Muscle layer of colon (tissue), 2 donors: ENCODE measurements around the gene EIF4G1.
A peak's percentile ranks its signal among the peaks of the same experiment; 100 is the strongest.

ENCODE experiments used
- H3K27ac ChIP-seq: one replicate; pipeline ENCODE4 v1.7.0; 2013; ENCODE audit warnings: low read depth, mild to moderate bottlenecking, low read length, moderate library complexity
- H3K27me3 ChIP-seq, 2 donors: one replicate each; pipeline ENCODE4 v1.7.0; 2013; ENCODE audit warnings: low read length in 2 of 2, mild to moderate bottlenecking in 2 of 2; ENCODE audit not compliant: insufficient read depth in 2 of 2, control insufficient read depth in 1 of 2
- H3K36me3 ChIP-seq: one replicate; pipeline ENCODE4 v1.7.0; 2013; ENCODE audit warnings: mild to moderate bottlenecking, low read length; ENCODE audit not compliant: insufficient read depth
- H3K4me1 ChIP-seq: one replicate; pipeline ENCODE4 v1.7.0; 2013; ENCODE audit warnings: mild to moderate bottlenecking, low read length; ENCODE audit not compliant: insufficient read depth
- H3K4me3 ChIP-seq, 2 donors: one replicate each; pipeline ENCODE4 v1.7.0; 2013; ENCODE audit warnings: low read length in 2 of 2, low read depth in 1 of 2, mild to moderate bottlenecking in 1 of 2, moderate library complexity in 1 of 2
- H3K9ac ChIP-seq: one replicate; pipeline ENCODE4 v1.7.0; 2013; ENCODE audit warnings: low read length
- H3K9me3 ChIP-seq: one replicate; pipeline ENCODE4 v1.7.0; 2013; ENCODE audit warnings: mild to moderate bottlenecking, low read length
- donor health status: abdominal sarcoma.
- donor health status: Adenocarcinoma of cecum.

EIF4G1 gene

GRCh38 chr3:184290331-184290730 is 24.1 kb upstream of the EIF4G1 start:
- H3K4me1 ChIP-seq = no peaks in the 10 kb centered on the region
- peaks cover 0 to 4% of the 10 kb centered on the region in 2 donors for H3K27me3 ChIP-seq
- H3K9ac ChIP-seq = no peak overlapping the region
- no peak overlapping the region for H3K4me3 ChIP-seq
- no peaks in the 10 kb centered on the region for H3K9me3 ChIP-seq
- no peak overlapping the region for H3K27ac ChIP-seq
- no peaks in the 10 kb centered on the region for H3K36me3 ChIP-seq

- Histone ChIP-seq H3K27ac (no peak overlapping the region), H3K27me3 (peaks cover 0 to 4% of the 10 kb centered on the region in 2 donors), H3K9ac (no peak overlapping the region), H3K4me1 (no peaks in the 10 kb centered on the region), H3K36me3 (no peaks in the 10 kb centered on the region), H3K9me3 (no peaks in the 10 kb centered on the region), H3K4me3 (no peak overlapping the region)
Measured at GRCh38 chr3:184291044-184291737, 23.2 kb upstream of the EIF4G1 start.

DNA sequence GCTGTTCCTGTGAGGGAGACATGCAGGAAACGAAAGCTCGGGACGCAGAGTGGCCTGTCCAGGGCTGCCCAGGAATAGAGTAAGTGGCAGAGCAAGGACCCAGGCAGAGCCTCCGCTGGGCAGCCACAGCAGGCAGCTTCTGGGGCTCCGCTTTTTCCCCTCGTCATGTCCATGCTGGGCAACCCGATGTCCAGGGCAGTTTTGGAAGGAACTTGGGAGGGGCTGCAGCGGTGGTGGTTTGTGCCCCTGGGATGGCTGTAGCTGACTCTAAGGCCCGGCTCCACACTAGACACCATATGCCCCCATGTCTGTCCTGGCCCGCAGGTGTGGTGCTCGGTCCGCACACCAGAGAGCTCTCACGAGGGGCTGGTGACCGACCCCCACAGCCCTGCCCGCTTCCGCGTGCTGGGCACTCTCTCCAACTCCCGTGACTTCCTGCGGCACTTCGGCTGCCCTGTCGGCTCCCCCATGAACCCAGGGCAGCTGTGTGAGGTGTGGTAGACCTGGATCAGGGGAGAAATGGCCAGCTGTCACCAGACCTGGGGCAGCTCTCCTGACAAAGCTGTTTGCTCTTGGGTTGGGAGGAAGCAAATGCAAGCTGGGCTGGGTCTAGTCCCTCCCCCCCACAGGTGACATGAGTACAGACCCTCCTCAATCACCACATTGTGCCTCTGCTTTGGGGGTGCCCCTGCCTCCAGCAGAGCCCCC is 22.5 kb upstream of the EIF4G1 start:
- no peak overlapping the region for H3K4me3 ChIP-seq
- no peaks in the 10 kb centered on the region for H3K9me3 ChIP-seq
- no peaks in the 10 kb centered on the region for H3K4me1 ChIP-seq
- H3K9ac ChIP-seq = no peak overlapping the region
- H3K27me3 ChIP-seq = peaks cover 0 to 4% of the 10 kb centered on the region in 2 donors
- H3K27ac ChIP-seq = no peak overlapping the region
- no peaks in the 10 kb centered on the region for H3K36me3 ChIP-seq

DNA sequence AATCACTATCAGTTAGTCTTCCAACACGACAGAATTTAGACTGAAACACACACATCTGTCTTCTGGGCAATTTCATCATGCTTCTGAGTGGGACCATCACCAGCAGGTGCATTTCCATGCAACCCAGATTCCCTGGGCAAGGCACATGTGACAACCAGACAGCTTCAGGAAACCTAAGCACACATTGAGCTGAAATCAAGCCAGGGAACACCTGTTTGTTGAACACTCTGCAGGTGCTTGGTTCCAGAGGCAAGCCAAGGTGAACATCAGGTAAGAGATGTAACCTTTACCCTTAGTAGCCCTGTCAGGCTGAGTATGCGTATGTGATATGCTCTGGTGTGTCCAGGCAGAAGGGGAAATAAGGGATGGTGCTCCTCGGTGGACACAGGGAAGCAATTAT is 18.6 kb upstream of the EIF4G1 start:
- Histone ChIP-seq H3K27me3 (no peaks in the 10 kb centered on the region), H3K4me3 (no peak overlapping the region), H3K36me3 (peaks cover 7% of the 10 kb centered on the region), H3K9ac (no peak overlapping the region), H3K4me1 (peaks cover 12% of the 10 kb centered on the region), H3K9me3 (no peaks in the 10 kb centered on the region), H3K27ac (no peak overlapping the region)

DNA sequence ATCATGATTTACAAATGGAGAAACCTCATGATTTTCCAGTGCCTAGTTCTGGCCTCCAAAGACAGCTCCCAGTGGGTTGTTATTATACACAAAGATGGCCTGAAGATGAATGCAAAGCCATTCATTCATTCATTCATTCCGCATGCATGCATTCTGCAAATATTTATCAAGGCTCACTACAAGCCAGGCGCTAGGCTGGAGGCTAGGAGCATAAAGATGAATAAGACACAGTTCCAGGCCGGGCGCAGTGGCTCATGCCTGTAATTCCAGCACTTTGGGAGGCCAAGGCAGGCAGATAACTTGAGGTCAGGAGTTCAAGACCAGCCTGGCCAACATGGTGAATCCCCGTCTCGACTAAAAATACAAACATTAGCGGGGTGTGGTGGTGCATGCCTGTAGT is 17.8 kb upstream of the EIF4G1 start:
- Histone ChIP-seq H3K27ac (no peak overlapping the region), H3K9me3 (no peaks in the 10 kb centered on the region)

DNA sequence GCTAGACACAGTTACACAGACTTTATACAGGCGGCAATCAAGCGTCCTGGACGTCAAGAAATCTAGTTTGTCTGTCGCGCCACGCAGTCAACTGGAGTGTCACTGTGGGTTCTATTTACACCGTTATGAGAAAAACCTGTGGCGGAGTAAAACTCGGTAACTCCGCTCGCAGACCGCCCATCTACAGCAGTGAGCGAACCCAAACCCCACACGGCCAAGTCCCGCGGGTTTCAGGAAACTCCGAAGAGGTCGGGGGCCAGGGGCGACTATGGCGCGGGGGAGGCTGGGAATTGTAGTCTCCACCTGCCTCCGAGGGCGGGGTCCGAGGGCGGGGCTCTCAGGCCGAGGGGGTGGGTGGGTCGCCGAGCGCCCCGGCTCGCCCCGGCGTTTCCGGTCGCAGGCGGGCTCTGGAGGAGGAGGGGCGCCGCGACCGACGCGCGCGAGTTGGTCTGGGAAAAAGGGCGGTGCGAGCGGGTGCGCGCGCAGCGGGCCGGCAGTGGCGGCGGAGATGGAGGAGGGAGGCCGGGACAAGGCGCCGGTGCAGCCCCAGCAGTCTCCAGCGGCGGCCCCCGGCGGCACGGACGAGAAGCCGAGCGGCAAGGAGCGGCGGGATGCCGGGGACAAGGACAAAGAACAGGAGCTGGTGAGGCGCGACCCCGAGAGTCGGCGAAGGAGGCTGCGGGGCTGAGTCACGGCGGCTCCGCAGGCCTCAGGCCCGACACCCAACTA is 15.5 kb upstream of the EIF4G1 start, which contains the start of gene PSMD2:
Gene PSMD2, plus strand, starts transcription at position 483 of the 729 bp plus-strand sequence. Its CDS starts 26 bp downstream, at position 509.
- Histone ChIP-seq H3K27me3 (no peaks in the 10 kb centered on the region), H3K27ac (peak within 1 kb of the TSS; percentile 92), H3K9me3 (no peaks in the 10 kb centered on the region), H3K9ac (peak within 1 kb of the TSS; percentile 87), H3K4me1 (peaks cover 12% of the 10 kb centered on the region), H3K36me3 (peaks cover 36% of the 10 kb centered on the region), H3K4me3 (peak within 1 kb of the TSS; percentile 73 to 79)

More for the DNA sequence above, 17.8 kb upstream of the EIF4G1 start:
- H3K9ac ChIP-seq = no peak overlapping the region
- no peaks in the 10 kb centered on the region for H3K27me3 ChIP-seq
- H3K36me3 ChIP-seq = peaks cover 13% of the 10 kb centered on the region
- H3K4me3 ChIP-seq = no peak overlapping the region
- peaks cover 12% of the 10 kb centered on the region for H3K4me1 ChIP-seq

- Histone ChIP-seq H3K9me3 (no peaks in the 10 kb centered on the region), H3K27ac (peak overlapping the region; percentile 72), H3K36me3 (peaks cover 44% of the 10 kb centered on the region), H3K4me1 (peaks cover 12% of the 10 kb centered on the region), H3K4me3 (peak overlapping the region; percentile 55 to 79), H3K27me3 (no peaks in the 10 kb centered on the region), H3K9ac (peak overlapping the region; percentile 10)
Measured at GRCh38 chr3:184299488-184300377, 14.7 kb upstream of the EIF4G1 start.

DNA sequence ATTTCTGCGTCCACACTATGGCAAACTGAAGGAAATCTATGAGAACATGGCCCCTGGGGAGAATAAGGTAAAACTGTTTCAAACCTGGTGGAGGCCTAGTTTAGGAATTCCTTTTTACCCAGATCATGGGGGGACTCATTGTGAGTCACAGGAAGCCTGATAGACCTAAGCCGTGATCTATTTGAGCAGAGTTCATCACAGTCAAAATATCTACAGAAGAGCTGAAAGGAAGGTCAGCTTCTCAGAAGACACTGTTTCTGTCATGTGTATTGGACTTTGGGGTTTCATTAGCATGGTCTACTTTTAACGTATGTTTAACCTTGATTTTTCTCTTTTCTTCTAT is 14.1 kb upstream of the EIF4G1 start:
- Histone ChIP-seq H3K9me3 (no peaks in the 10 kb centered on the region), H3K4me1 (peaks cover 12% of the 10 kb centered on the region), H3K27ac (no peak overlapping the region), H3K4me3 (peak overlapping the region in 1 of 2 donors; percentile 55), H3K27me3 (no peaks in the 10 kb centered on the region), H3K36me3 (peaks cover 48% of the 10 kb centered on the region), H3K9ac (no peak overlapping the region)

GRCh38 chr3:184305577-184305976 is 8.8 kb upstream of the EIF4G1 start:
- no peak overlapping the region for H3K4me3 ChIP-seq
- H3K4me1 ChIP-seq = peaks cover 2% of the 10 kb centered on the region
- peaks cover 81% of the 10 kb centered on the region for H3K36me3 ChIP-seq
- no peaks in the 10 kb centered on the region for H3K9me3 ChIP-seq
- no peak overlapping the region for H3K27ac ChIP-seq
- H3K9ac ChIP-seq = no peak overlapping the region
- no peaks in the 10 kb centered on the region for H3K27me3 ChIP-seq

- Histone ChIP-seq H3K27ac (no peak overlapping the region), H3K9ac (no peak overlapping the region), H3K4me3 (no peak overlapping the region), H3K9me3 (no peaks in the 10 kb centered on the region), H3K4me1 (no peaks in the 10 kb centered on the region), H3K36me3 (peaks cover 74% of the 10 kb centered on the region), H3K27me3 (no peaks in the 10 kb centered on the region)
Measured at GRCh38 chr3:184306341-184306972, 7.9 kb upstream of the EIF4G1 start.
